ENCODE data around the gene CETP.
A peak's percentile ranks its signal among the peaks of the same experiment; 100 is the strongest.

Gene CETP

DNA sequence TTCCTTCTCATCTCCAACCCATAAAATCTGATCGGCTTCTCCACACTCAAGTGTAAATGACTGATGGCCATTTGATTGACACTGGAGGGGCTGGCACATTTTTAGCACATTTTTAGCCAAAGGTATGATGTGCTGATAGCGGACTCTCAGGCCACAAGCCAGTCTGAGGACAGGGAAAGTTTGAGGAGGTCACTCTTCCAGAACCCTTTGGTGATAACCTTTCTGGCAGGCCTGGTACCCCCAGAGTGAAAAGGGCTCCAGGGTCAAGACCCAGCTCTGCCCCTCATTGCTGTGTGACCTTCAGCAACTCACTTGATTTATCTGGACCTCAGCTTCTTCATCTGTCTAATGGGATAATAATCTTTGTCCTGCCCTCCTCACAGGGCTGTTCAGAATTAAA is 25.9 kb downstream of the CETP start:
- H3K36me3 ChIP-seq (ENCODE audit: control insufficient read depth, insufficient read depth, low read length): no peaks in the 10 kb centered on the region
- no peak overlapping the region for H2AFZ ChIP-seq
- H3K4me2 ChIP-seq (ENCODE audit: low read length): no peak overlapping the region
- peaks cover 8% of the 10 kb centered on the region for H3K4me1 ChIP-seq
- H3K9me3 ChIP-seq (ENCODE audit: control insufficient read depth, low read length): no peaks in the 10 kb centered on the region
- no peaks in the 10 kb centered on the region for H3K79me2 ChIP-seq
- TF ChIP-seq, protein P1, sequence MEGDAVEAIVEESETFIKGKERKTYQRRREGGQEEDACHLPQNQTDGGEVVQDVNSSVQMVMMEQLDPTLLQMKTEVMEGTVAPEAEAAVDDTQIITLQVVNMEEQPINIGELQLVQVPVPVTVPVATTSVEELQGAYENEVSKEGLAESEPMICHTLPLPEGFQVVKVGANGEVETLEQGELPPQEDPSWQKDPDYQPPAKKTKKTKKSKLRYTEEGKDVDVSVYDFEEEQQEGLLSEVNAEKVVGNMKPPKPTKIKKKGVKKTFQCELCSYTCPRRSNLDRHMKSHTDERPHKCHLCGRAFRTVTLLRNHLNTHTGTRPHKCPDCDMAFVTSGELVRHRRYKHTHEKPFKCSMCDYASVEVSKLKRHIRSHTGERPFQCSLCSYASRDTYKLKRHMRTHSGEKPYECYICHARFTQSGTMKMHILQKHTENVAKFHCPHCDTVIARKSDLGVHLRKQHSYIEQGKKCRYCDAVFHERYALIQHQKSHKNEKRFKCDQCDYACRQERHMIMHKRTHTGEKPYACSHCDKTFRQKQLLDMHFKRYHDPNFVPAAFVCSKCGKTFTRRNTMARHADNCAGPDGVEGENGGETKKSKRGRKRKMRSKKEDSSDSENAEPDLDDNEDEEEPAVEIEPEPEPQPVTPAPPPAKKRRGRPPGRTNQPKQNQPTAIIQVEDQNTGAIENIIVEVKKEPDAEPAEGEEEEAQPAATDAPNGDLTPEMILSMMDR (IDR thresholded peaks at IDR 0.05): no peak
- no peak overlapping the region for H3K9ac ChIP-seq
- H3K27ac ChIP-seq: no peak overlapping the region
- no peaks in the 10 kb centered on the region for H3K27me3 ChIP-seq (ENCODE audit: control insufficient read depth, insufficient read depth, low read length)
- no peak overlapping the region for H3K4me3 ChIP-seq (ENCODE audit: low read depth, low read length)

DNA sequence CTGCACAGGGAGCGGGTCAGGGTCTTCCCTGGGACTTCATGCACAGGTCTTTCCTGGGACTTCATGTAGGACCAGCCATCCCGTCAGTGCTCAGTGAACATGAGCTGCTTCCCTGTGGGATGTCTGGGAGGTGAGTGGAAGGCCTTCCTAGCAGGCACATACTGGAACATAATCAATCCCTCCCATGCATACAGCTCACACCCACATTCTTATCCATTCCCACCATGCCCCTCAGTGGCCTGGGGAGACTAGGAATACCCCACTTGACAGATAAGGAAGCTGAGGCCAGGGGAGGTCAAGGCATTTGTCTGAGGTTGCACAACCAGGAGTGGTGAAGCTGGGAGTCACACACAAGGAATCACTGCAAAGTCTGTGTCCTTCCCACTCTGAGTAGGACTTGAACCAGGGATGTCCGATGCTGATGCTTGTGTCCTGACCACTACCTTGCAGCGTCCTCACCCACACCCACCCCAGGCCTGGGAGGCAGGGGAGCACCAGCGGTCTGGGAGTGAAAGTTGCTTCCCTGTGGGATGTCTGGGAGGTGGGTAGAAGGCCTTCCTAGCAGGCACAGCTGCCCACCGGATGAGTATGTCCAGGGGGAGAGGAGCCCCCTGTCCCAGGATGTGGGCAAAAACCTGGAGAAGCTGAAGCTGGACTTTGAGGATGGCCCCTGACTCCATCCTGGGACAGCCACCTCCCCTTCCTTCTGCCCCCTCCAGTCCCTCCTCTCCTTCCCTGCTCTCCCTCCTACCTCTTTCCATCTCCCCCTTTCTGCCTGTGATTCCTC is 26.6 kb downstream of the CETP start:
- Histone ChIP-seq H3K9me3 (ENCODE audit: control insufficient read depth, low read length) (no peaks in the 10 kb centered on the region), H3K79me2 (no peaks in the 10 kb centered on the region), H3K4me1 (peaks cover 8% of the 10 kb centered on the region), H3K4me3 (ENCODE audit: low read depth, low read length) (no peak overlapping the region), H3K4me2 (ENCODE audit: low read length) (peak overlapping the region; percentile 95), H3K9ac (no peak overlapping the region), H3K27me3 (ENCODE audit: control insufficient read depth, insufficient read depth, low read length) (no peaks in the 10 kb centered on the region), H2AFZ (peak overlapping the region; percentile 90), H3K36me3 (ENCODE audit: control insufficient read depth, insufficient read depth, low read length) (no peaks in the 10 kb centered on the region), H3K27ac (peak overlapping the region; percentile 70)
- TF ChIP-seq, protein P1 (IDR thresholded peaks at IDR 0.05): no peak

DNA sequence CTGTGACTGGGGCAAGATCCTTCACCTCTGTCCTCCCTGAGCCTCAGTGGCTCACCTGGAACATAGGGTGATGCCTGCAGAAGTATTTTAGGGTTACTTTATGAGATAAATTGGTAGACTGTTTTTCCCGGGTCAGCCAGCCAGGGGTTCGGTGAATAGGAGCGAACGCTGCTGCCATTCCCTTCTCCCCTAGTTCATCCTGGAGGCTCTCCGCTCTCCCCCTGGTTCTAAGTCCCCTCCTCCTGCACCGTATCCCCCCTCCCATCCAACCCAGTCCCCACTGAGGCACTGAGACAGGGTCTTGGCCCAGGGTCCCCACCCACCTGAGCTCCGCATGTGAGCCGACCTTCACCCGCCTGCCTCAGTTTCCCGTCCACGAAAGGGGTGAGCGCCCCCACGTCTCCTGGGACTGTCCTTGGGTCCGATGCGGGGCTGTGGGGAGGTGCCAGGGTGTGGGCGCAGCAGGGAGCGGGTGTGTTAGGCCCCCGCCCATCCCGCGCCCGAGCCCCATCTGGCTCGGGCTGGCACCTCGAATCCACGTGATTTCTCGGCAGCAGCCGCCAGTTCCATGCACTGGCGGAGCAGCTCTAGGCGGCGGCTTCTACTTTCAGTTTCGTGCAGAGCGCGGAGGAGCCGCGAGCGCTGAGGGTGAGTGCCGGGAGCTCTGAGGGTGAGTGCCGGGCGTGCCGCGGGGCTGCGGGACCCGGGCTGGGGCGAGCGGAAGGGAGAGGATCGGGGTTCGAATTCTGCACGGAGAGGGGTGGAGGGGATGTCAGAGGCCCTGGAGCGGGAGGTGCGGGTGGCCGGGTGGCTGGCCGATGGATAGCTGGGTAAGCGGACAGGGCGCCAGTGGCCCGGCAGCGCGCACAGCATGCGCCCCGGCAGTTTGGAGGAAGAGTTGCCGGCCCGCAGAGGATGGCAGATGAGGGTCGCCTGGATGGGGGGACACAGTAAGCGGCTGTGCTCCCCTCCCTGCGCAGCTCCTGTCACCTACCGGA is 27.5 kb downstream of the CETP start, which contains the start of gene NLRC5:
Gene NLRC5 (plus strand): TSS at position 610 of the 998 bp plus-strand sequence. CDS start 31,156 bp downstream, outside the sequence.
- H2AFZ ChIP-seq: peak within 1 kb of the TSS; percentile 90
- H3K27me3 ChIP-seq (ENCODE audit: control insufficient read depth, insufficient read depth, low read length): no peaks in the 10 kb centered on the region
- H3K9me3 ChIP-seq (ENCODE audit: control insufficient read depth, low read length): no peaks in the 10 kb centered on the region
- H3K4me1 ChIP-seq: peaks cover 8% of the 10 kb centered on the region
- H3K4me3 ChIP-seq (ENCODE audit: low read depth, low read length): peak within 1 kb of the TSS; percentile 84
- no peaks in the 10 kb centered on the region for H3K36me3 ChIP-seq (ENCODE audit: control insufficient read depth, insufficient read depth, low read length)
- H3K27ac ChIP-seq: peak within 1 kb of the TSS; percentile 70
- H3K4me2 ChIP-seq (ENCODE audit: low read length): peak within 1 kb of the TSS; percentile 95
- TF ChIP-seq, protein P1 (IDR thresholded peaks at IDR 0.05): no peak
- H3K79me2 ChIP-seq: no peaks in the 10 kb centered on the region
- no peak within 1 kb of the TSS for H3K9ac ChIP-seq

DNA sequence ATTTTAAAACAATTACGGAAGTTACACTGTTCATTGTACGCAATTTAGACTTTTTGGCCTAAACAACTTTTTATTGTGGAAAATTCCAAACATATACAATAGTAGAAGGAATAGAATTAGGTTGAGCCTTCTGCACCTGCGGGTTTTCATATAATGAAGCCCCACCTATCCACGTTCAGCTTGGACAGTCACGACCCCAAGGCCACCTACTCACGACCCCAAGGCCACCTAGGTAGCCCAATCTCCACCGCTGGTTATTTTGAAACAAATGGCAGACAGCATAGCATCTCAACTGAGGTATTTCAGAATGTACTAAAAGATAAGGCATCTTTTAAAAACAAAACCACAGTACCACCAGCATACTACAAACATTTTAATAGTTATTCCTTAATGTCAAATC is 28.2 kb downstream of the CETP start:
- Histone ChIP-seq H3K9ac (no peak overlapping the region), H3K27me3 (ENCODE audit: control insufficient read depth, insufficient read depth, low read length) (no peaks in the 10 kb centered on the region)

More for the DNA sequence above, 28.2 kb downstream of the CETP start:
- TF ChIP-seq, protein P1 (IDR thresholded peaks at IDR 0.05): no peak
- peak overlapping the region; percentile 95 for H3K4me2 ChIP-seq (ENCODE audit: low read length)
- peak overlapping the region; percentile 90 for H2AFZ ChIP-seq
- H3K27ac ChIP-seq: peak overlapping the region; percentile 70
- H3K4me3 ChIP-seq (ENCODE audit: low read depth, low read length): peak overlapping the region; percentile 84
- H3K36me3 ChIP-seq (ENCODE audit: control insufficient read depth, insufficient read depth, low read length): no peaks in the 10 kb centered on the region
- peaks cover 8% of the 10 kb centered on the region for H3K4me1 ChIP-seq
- H3K79me2 ChIP-seq: no peaks in the 10 kb centered on the region
- H3K9me3 ChIP-seq (ENCODE audit: control insufficient read depth, low read length): no peaks in the 10 kb centered on the region
